ENCODE results near the gene PCDHB1. TPM values are rescaled to one million over a fixed set of nuclear protein-coding genes. Genes with fewer than 3 reads are reported as not detected.

Gene PCDHB1
- total RNA-seq, 1 experiment from 2014 or later = not detected

DNA sequence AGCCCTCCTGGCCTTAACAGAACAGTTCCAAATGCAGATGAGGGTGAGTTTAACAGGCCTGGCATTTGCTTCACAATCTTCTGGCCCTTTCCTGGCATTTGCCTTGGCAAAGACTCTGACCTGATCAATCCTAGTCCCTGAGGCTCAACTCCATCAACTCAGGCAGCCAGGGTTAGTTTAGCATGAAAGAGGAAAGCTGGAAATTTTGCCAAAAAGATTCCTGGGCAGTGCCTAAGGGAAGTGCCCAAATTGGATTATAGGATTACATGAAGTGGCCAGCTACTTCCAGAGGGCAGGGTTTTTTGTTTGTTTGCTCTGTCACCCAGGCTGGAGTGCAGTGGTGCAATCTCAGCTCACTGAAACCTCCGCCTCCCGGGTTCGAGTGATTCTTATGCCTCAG lies 48.1 kb upstream of the PCDHB1 start:
- no peaks in the 10 kb centered on the region for H3K27me3 ChIP-seq (ENCODE audit: insufficient read depth, low read length)
- H3K9me2 ChIP-seq (ENCODE audit: insufficient read depth) = no peaks in the 10 kb centered on the region
- intact Hi-C loops (cut with micrococcal nuclease) = loop anchor here (10.0 kb wide), 1 partner anchor 278 kb away; no protein-coding TSS in a partner anchor
- no peak overlapping the region for H3K4me3 ChIP-seq (replicated peaks in 1 of 2; ENCODE audit: low read depth in 1 of 2, low read length in 2 of 2)
- POLR2A ChIA-PET = no interaction called here
- ATAC-seq (no peak), DNase-seq (ENCODE audit: low read depth, low spot score) (no peak)
- RAD21 ChIA-PET (ENCODE audit: low non-redundant PET in 1 of 2, low total read pairs in 2 of 2, uncharacterized antibody in 2 of 2, unreplicated experiment in 2 of 2) = no interaction called here
- H3K27ac ChIP-seq (ENCODE audit: low read depth, low read length) = peak overlapping the region; percentile 86
- peaks cover 38 to 44% of the 10 kb centered on the region in 2 experiments for H3K4me1 ChIP-seq (ENCODE audit: control insufficient read depth in 1 of 2, insufficient read depth in 2 of 2, low read length in 2 of 2)
- H3K4me2 ChIP-seq (ENCODE audit: low read length) = peak overlapping the region; percentile 85; the same call in 1 of the 2 replicates
- no peaks in the 10 kb centered on the region for H3K36me3 ChIP-seq (ENCODE audit: control insufficient read depth in 1 of 2, insufficient read depth in 2 of 2, low read length in 2 of 2)
- no peak overlapping the region for H3K9ac ChIP-seq (ENCODE audit: low read length)
- H2AFZ ChIP-seq (ENCODE audit: low read depth, low read length, poor library complexity, severe bottlenecking) = no peak overlapping the region
- no peaks in the 10 kb centered on the region for H3K79me2 ChIP-seq (ENCODE audit: insufficient read depth, low read length)
- H3K9me3 ChIP-seq (ENCODE audit: control insufficient read depth in 1 of 2, insufficient read depth in 1 of 2, low read depth in 1 of 2, low read length in 2 of 2) = no peaks in the 10 kb centered on the region
- no peaks in the 10 kb centered on the region for H4K20me1 ChIP-seq (ENCODE audit: insufficient read depth)
- no peak for TF ChIP-seq ZFX (IDR thresholded peaks at IDR 0.05)
- CTCF ChIA-PET = interaction anchor here (1.0 to 2.9 kb wide), 2 partner anchors 37 to 77 kb away, joined by 3 to 13 read pairs; partner anchors contain the start of gene PCDHAC1
- BruUV-seq (replicated peaks) = no TSS peak

- Histone ChIP-seq H4K20me1 (ENCODE audit: insufficient read depth) (no peaks in the 10 kb centered on the region), H3K36me3 (ENCODE audit: control insufficient read depth in 1 of 2, insufficient read depth in 2 of 2, low read length in 2 of 2) (no peaks in the 10 kb centered on the region), H2AFZ (ENCODE audit: low read depth, low read length, poor library complexity, severe bottlenecking) (peak overlapping the region; percentile 43), H3K27me3 (ENCODE audit: insufficient read depth, low read length) (no peaks in the 10 kb centered on the region), H3K9me3 (ENCODE audit: control insufficient read depth in 1 of 2, insufficient read depth in 1 of 2, low read depth in 1 of 2, low read length in 2 of 2) (no peaks in the 10 kb centered on the region), H3K79me2 (ENCODE audit: insufficient read depth, low read length) (no peaks in the 10 kb centered on the region), H3K4me1 (ENCODE audit: control insufficient read depth in 1 of 2, insufficient read depth in 2 of 2, low read length in 2 of 2) (peaks cover 38 to 44% of the 10 kb centered on the region in 2 experiments), H3K27ac (ENCODE audit: low read depth, low read length) (peak overlapping the region; percentile 86), H3K9me2 (ENCODE audit: insufficient read depth) (no peaks in the 10 kb centered on the region), H3K4me2 (ENCODE audit: low read length) (peak overlapping the region; percentile 85), H3K9ac (ENCODE audit: low read length) (peak overlapping the region; percentile 23), H3K4me3 (replicated peaks in 1 of 2; ENCODE audit: low read depth in 1 of 2, low read length in 2 of 2) (peak overlapping the region in 1 of 2 experiments; percentile 26; a peak in 2 of 4 replicates)
- intact Hi-C loops (cut with micrococcal nuclease) = loop anchor here (1.0 to 10.0 kb wide), 3 partner anchors 37 to 279 kb away; partner anchors contain the start of gene PCDHAC1
- ChIA-PET RAD21 (ENCODE audit: low non-redundant PET in 1 of 2, low total read pairs in 2 of 2, uncharacterized antibody in 2 of 2, unreplicated experiment in 2 of 2) (interaction anchor here (1.0 to 1.2 kb wide), 2 partner anchors 36 to 77 kb away, joined by 3 to 7 read pairs; no protein-coding TSS in a partner anchor), CTCF (interaction anchor here (1.0 to 2.9 kb wide), 4 partner anchors 9 to 78 kb away, joined by 3 to 13 read pairs (median 4); partner anchors contain the start of gene PCDHAC1), POLR2A (interaction anchor here (0.8 to 1.9 kb wide), 8 partner anchors 11 to 38 kb away, joined by 3 to 10 read pairs (median 4); partner anchors contain the start of gene PCDHAC2)
- ATAC-seq = peak; percentile 83
- DNase-seq (ENCODE audit: low read depth, low spot score) = peak; percentile 96
- BruUV-seq (replicated peaks) = no TSS peak
- TF ChIP-seq, protein P1, sequence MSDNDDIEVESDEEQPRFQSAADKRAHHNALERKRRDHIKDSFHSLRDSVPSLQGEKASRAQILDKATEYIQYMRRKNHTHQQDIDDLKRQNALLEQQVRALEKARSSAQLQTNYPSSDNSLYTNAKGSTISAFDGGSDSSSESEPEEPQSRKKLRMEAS (IDR thresholded peaks at IDR 0.05) = peak; percentile 91
- TF ChIP-seq ATF3 (IDR thresholded peaks at IDR 0.05) = no peak
- TF ChIP-seq EZH2 (IDR thresholded peaks at IDR 0.05) = no peak
- TF ChIP-seq ELF1 (IDR thresholded peaks at IDR 0.05; ENCODE audit: borderline replicate concordance, low read depth) = peak; percentile 65
- TF ChIP-seq, protein P2, sequence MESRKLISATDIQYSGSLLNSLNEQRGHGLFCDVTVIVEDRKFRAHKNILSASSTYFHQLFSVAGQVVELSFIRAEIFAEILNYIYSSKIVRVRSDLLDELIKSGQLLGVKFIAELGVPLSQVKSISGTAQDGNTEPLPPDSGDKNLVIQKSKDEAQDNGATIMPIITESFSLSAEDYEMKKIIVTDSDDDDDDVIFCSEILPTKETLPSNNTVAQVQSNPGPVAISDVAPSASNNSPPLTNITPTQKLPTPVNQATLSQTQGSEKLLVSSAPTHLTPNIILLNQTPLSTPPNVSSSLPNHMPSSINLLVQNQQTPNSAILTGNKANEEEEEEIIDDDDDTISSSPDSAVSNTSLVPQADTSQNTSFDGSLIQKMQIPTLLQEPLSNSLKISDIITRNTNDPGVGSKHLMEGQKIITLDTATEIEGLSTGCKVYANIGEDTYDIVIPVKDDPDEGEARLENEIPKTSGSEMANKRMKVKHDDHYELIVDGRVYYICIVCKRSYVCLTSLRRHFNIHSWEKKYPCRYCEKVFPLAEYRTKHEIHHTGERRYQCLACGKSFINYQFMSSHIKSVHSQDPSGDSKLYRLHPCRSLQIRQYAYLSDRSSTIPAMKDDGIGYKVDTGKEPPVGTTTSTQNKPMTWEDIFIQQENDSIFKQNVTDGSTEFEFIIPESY (IDR thresholded peaks at IDR 0.05; ENCODE audit: extremely low read depth, insufficient replicate concordance, low read length) = peak; percentile 1
- TF ChIP-seq JUND (IDR thresholded peaks at IDR 0.05) = peak; percentile 96
- no peak for TF ChIP-seq POLR2A (IDR thresholded peaks at IDR 0.05; ENCODE audit: borderline replicate concordance, extremely low read depth, insufficient read depth, insufficient read length)
- no peak for TF ChIP-seq ZNF274 (IDR thresholded peaks at IDR 0.05; ENCODE audit: low read depth, low read length)
- TF ChIP-seq CBX3 (IDR thresholded peaks at IDR 0.05; ENCODE audit: low read depth) = peak; percentile 76
- TF ChIP-seq YY1 (IDR thresholded peaks at IDR 0.05; ENCODE audit: extremely low read depth, insufficient replicate concordance, low read depth, low read length) = no peak
- TF ChIP-seq RAD21 (IDR thresholded peaks at IDR 0.05; ENCODE audit: low read depth) = 0 out of 2 replicates have a peak, but pooled peaks have one; percentile 3
Measured at GRCh38 chr5:141003791-141004611, 47.2 kb upstream of the PCDHB1 start.
